Uterus (tissue), 2 donors: ENCODE results near the gene BAZ1B.

Source experiments
- POLR2A ChIP-seq, 2 donors: fragments of 450-650 bp; IDR thresholded peaks; one replicate each; pipeline ENCODE4 v1.6.1; 2016; ENCODE audit warnings: antibody characterized with exemption in 2 of 2, mild to moderate bottlenecking in 1 of 2, moderate library complexity in 1 of 2
- TF ChIP-seq, protein P1 (sequence below), 4 experiments: fragments of 200-600 bp in 2 of 4; fragments of 450-650 bp in 2 of 4; sonication (generic) in 2 of 4; IDR thresholded peaks; one replicate each; pipeline ENCODE4 v1.5.1; 2016 to 2019; ENCODE audit warnings: antibody characterized with exemption in 4 of 4, mild to moderate bottlenecking in 2 of 4, moderate library complexity in 1 of 4

DNA sequence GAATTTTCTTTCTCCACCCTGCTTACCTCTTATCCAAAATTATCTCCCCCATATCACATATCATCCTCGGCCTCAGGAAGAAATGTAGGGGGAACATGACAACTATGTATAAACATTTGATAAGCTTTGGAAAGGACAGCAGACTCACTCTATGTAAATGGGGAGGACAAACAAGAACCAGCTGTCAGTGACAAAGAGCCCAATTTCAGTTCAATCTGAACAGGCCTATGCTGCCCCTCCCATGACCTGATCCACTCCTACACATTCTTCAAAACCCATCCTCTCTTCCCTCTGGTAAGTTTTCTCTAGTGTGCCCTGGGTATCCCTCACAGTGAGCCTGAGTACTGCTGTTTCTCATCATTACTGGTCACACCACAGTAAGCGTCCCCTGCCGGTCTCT is 67.7 kb downstream of the BAZ1B start:
- TF ChIP-seq, protein P1, sequence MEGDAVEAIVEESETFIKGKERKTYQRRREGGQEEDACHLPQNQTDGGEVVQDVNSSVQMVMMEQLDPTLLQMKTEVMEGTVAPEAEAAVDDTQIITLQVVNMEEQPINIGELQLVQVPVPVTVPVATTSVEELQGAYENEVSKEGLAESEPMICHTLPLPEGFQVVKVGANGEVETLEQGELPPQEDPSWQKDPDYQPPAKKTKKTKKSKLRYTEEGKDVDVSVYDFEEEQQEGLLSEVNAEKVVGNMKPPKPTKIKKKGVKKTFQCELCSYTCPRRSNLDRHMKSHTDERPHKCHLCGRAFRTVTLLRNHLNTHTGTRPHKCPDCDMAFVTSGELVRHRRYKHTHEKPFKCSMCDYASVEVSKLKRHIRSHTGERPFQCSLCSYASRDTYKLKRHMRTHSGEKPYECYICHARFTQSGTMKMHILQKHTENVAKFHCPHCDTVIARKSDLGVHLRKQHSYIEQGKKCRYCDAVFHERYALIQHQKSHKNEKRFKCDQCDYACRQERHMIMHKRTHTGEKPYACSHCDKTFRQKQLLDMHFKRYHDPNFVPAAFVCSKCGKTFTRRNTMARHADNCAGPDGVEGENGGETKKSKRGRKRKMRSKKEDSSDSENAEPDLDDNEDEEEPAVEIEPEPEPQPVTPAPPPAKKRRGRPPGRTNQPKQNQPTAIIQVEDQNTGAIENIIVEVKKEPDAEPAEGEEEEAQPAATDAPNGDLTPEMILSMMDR (IDR thresholded peaks at IDR 0.05), result no peak
- no peak for TF ChIP-seq POLR2A (IDR thresholded peaks at IDR 0.05)
